ENCODE measurements around the gene PRODH2. TPM values are rescaled to one million over a fixed set of nuclear protein-coding genes. Genes with fewer than 3 reads are reported as not detected.

Gene PRODH2
- not detected in 2 replicates for total RNA-seq

GRCh38 chr19:35812220-35813042 lies at the start of gene PRODH2:
TSS of gene PRODH2 (minus strand) at chr19:35812845. CDS start at chr19:35812805, 40 bp downstream.

GRCh38 chr19:35856546-35857149 lies 44.0 kb upstream of the PRODH2 start, which contains the start of gene KIRREL2:
TSS of gene KIRREL2 (plus strand) at chr19:35856911. CDS start at chr19:35857120, 209 bp downstream.

GRCh38 chr19:35852029-35852780 lies 39.6 kb upstream of the PRODH2 start, which contains the start of gene NPHS1:
TSS of gene NPHS1 (minus strand) at chr19:35852504. CDS start at chr19:35851837, 667 bp downstream.

GRCh38 chr19:35775298-35776101 lies 37.1 kb downstream of the PRODH2 start, which contains the start of gene ARHGAP33:
TSS of gene ARHGAP33 (plus strand) at chr19:35775564. CDS start at chr19:35775659, 95 bp downstream.

GRCh38 chr19:35757749-35758608 lies 54.7 kb downstream of the PRODH2 start, which contains the start of gene PROSER3:
TSS of gene PROSER3 (plus strand) at chr19:35758176. CDS start at chr19:35758216, 40 bp downstream.

GRCh38 chr19:35756377-35757230 lies 56.0 kb downstream of the PRODH2 start, which contains the start of gene HSPB6:
TSS of gene HSPB6 (minus strand) at chr19:35757029. CDS start at chr19:35757008, 21 bp downstream.

Other genes with a start within 250 kb of the PRODH2 start
- not detected in 2 replicates for gene ATP4A, start 249.2 kb downstream of the PRODH2 start, total RNA-seq
- not detected in 2 replicates for gene PMIS2, start 226.7 kb downstream of the PRODH2 start, total RNA-seq
- gene HAUS5, start 200.1 kb downstream of the PRODH2 start, total RNA-seq, result 3.7 and 3.8 TPM in 2 replicates
- 19.0 and 29.5 TPM in 2 replicates for gene RBM42, start 183.8 kb downstream of the PRODH2 start, total RNA-seq
- gene ETV2, start 171.1 kb downstream of the PRODH2 start, total RNA-seq, result 0.17 and 0.63 TPM in 2 replicates
- 531 and 566 TPM in 2 replicates for gene COX6B1, start 164.5 kb downstream of the PRODH2 start, total RNA-seq
- not detected in 2 replicates for gene UPK1A, start 146.3 kb downstream of the PRODH2 start, total RNA-seq
- not detected in 2 replicates for gene ZBTB32, start 108.3 kb downstream of the PRODH2 start, total RNA-seq
- gene KMT2B, start 94.8 kb downstream of the PRODH2 start, total RNA-seq, result 2.7 and 6.8 TPM in 2 replicates
- 0.32 and 0.77 TPM in 2 replicates for gene IGFLR1, start 70.4 kb downstream of the PRODH2 start, total RNA-seq
- gene U2AF1L4, start 67.4 kb downstream of the PRODH2 start, total RNA-seq, result 10.7 and 10.9 TPM in 2 replicates
- gene PSENEN, start 67.2 kb downstream of the PRODH2 start, total RNA-seq, result 9.1 and 11.3 TPM in 2 replicates
- gene LIN37, start 64.3 kb downstream of the PRODH2 start, total RNA-seq, result 11.2 and 11.8 TPM in 2 replicates
- gene HSPB6, start 55.8 kb downstream of the PRODH2 start, total RNA-seq, result 96.5 and 248 TPM in 2 replicates
- 2.9 and 3.2 TPM in 2 replicates for gene PROSER3, start 54.7 kb downstream of the PRODH2 start, total RNA-seq
- gene ARHGAP33, start 37.3 kb downstream of the PRODH2 start, total RNA-seq, result 5.0 and 7.9 TPM in 2 replicates
- 0.16 TPM in 1 of 2 replicates, not detected in the other for gene NPHS1, start 39.7 kb upstream of the PRODH2 start, total RNA-seq
- 0.09 TPM in 1 of 2 replicates, not detected in the other for gene KIRREL2, start 44.1 kb upstream of the PRODH2 start, total RNA-seq
- 6.0 and 11.0 TPM in 2 replicates for gene APLP1, start 55.7 kb upstream of the PRODH2 start, total RNA-seq
- 2.2 and 4.9 TPM in 2 replicates for gene NFKBID, start 87.7 kb upstream of the PRODH2 start, total RNA-seq
- gene HCST, start 89.7 kb upstream of the PRODH2 start, total RNA-seq, result 2.5 and 3.2 TPM in 2 replicates
- gene TYROBP, start 95.5 kb upstream of the PRODH2 start, total RNA-seq, result not detected in 2 replicates
- 1.4 and 1.6 TPM in 2 replicates for gene LRFN3, start 123.5 kb upstream of the PRODH2 start, total RNA-seq
- 10.5 and 11.5 TPM in 2 replicates for gene SDHAF1, start 182.3 kb upstream of the PRODH2 start, total RNA-seq
- gene SYNE4, start 196.0 kb upstream of the PRODH2 start, total RNA-seq, result 0.16 TPM in 1 of 2 replicates, not detected in the other
- gene ALKBH6, start 201.4 kb upstream of the PRODH2 start, total RNA-seq, result 9.3 and 13.6 TPM in 2 replicates
- gene CLIP3, start 220.0 kb upstream of the PRODH2 start, total RNA-seq, result 13.6 and 25.6 TPM in 2 replicates
- gene THAP8, start 241.4 kb upstream of the PRODH2 start, total RNA-seq, result 0.94 and 1.7 TPM in 2 replicates
- 0.52 and 1.3 TPM in 2 replicates for gene WDR62, start 242.1 kb upstream of the PRODH2 start, total RNA-seq

All from bronchial smooth muscle cell (primary cell).